GM23338 (cell line): ENCODE measurements around the gene MLF2. TPM values are rescaled to one million over a fixed set of nuclear protein-coding genes. Genes with fewer than 3 reads are reported as not detected.

Experiments used
- ETS1 ChIP-seq: IDR thresholded peaks from 2 replicates; pipeline ENCODE4 v1.6.1; 2016; ENCODE audit warnings: antibody characterized with exemption
- EZH2 ChIP-seq: fragments of 200-600 bp; sonication (generic); IDR thresholded peaks from one replicate; pipeline ENCODE4 v1.8.0; 2017; ENCODE audit warnings: antibody characterized with exemption, mild to moderate bottlenecking, low read depth; ENCODE audit not compliant: unreplicated experiment
- REST ChIP-seq: IDR thresholded peaks from one replicate; pipeline ENCODE4 v1.6.1; 2018; ENCODE audit warnings: antibody characterized with exemption; ENCODE audit not compliant: unreplicated experiment
- polyA plus RNA-seq: library from polyadenylated mRNA; unstranded; fragments of >200 nt; fragmentation: Nextera tagmentation; extraction: Ambion mirVana; gene quantifications from 2 replicates; pipeline ENCODE4 v1.2.1, GENCODE V29; 2016
- total RNA-seq: library from RNA; depleted of rRNA; stranded (reverse); fragments of >200 nt; shearing (Covaris generic); gene quantifications from 2 replicates; pipeline ENCODE4 v1.2.3, GENCODE V29; 2014
- TF ChIP-seq, protein P1 (sequence below): fragments of 250-450 bp; sonication (Bioruptor Pico); IDR thresholded peaks from 2 replicates; pipeline ENCODE4 v1.5.0; 2020; ENCODE audit warnings: mild to moderate bottlenecking, moderate library complexity

The MLF2 gene
- total and polyA plus RNA-seq, 2 experiments from 2014 or later: 280 to 289 TPM

- TF ChIP-seq, protein P1, sequence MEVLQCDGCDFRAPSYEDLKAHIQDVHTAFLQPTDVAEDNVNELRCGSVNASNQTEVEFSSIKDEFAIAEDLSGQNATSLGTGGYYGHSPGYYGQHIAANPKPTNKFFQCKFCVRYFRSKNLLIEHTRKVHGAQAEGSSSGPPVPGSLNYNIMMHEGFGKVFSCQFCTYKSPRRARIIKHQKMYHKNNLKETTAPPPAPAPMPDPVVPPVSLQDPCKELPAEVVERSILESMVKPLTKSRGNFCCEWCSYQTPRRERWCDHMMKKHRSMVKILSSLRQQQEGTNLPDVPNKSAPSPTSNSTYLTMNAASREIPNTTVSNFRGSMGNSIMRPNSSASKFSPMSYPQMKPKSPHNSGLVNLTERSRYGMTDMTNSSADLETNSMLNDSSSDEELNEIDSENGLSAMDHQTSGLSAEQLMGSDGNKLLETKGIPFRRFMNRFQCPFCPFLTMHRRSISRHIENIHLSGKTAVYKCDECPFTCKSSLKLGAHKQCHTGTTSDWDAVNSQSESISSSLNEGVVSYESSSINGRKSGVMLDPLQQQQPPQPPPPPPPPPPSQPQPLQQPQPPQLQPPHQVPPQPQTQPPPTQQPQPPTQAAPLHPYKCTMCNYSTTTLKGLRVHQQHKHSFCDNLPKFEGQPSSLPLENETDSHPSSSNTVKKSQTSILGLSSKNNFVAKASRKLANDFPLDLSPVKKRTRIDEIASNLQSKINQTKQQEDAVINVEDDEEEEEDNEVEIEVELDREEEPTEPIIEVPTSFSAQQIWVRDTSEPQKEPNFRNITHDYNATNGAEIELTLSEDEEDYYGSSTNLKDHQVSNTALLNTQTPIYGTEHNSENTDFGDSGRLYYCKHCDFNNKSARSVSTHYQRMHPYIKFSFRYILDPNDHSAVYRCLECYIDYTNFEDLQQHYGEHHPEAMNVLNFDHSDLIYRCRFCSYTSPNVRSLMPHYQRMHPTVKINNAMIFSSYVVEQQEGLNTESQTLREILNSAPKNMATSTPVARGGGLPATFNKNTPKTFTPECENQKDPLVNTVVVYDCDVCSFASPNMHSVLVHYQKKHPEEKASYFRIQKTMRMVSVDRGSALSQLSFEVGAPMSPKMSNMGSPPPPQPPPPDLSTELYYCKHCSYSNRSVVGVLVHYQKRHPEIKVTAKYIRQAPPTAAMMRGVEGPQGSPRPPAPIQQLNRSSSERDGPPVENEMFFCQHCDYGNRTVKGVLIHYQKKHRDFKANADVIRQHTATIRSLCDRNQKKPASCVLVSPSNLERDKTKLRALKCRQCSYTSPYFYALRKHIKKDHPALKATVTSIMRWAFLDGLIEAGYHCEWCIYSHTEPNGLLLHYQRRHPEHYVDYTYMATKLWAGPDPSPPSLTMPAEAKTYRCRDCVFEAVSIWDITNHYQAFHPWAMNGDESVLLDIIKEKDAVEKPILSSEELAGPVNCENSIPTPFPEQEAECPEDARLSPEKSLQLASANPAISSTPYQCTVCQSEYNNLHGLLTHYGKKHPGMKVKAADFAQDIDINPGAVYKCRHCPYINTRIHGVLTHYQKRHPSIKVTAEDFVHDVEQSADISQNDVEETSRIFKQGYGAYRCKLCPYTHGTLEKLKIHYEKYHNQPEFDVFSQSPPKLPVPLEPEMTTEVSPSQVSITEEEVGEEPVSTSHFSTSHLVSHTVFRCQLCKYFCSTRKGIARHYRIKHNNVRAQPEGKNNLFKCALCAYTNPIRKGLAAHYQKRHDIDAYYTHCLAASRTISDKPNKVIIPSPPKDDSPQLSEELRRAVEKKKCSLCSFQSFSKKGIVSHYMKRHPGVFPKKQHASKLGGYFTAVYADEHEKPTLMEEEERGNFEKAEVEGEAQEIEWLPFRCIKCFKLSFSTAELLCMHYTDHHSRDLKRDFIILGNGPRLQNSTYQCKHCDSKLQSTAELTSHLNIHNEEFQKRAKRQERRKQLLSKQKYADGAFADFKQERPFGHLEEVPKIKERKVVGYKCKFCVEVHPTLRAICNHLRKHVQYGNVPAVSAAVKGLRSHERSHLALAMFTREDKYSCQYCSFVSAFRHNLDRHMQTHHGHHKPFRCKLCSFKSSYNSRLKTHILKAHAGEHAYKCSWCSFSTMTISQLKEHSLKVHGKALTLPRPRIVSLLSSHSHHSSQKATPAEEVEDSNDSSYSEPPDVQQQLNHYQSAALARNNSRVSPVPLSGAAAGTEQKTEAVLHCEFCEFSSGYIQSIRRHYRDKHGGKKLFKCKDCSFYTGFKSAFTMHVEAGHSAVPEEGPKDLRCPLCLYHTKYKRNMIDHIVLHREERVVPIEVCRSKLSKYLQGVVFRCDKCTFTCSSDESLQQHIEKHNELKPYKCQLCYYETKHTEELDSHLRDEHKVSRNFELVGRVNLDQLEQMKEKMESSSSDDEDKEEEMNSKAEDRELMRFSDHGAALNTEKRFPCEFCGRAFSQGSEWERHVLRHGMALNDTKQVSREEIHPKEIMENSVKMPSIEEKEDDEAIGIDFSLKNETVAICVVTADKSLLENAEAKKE (CRISPR knock-in tag): no peak
- no peak for TF ChIP-seq EZH2
- no peak for TF ChIP-seq ETS1
- TF ChIP-seq REST: no peak
These were observed 30.9 kb upstream of the MLF2 start (continued) for GRCh38 chr12:6783828-6784227.
